ENCODE results near the gene SLC29A3.

GRCh38 chr10:71299071-71299785 is 19.8 kb upstream of the SLC29A3 start:
- no peak for TF ChIP-seq EZH2 (IDR thresholded peaks at IDR 0.05; ENCODE audit: low read depth)
- no peak for TF ChIP-seq CTCF (conservative IDR thresholded peaks at IDR 0.05)
